ENCODE data around the gene HKDC1.

Gene HKDC1

DNA sequence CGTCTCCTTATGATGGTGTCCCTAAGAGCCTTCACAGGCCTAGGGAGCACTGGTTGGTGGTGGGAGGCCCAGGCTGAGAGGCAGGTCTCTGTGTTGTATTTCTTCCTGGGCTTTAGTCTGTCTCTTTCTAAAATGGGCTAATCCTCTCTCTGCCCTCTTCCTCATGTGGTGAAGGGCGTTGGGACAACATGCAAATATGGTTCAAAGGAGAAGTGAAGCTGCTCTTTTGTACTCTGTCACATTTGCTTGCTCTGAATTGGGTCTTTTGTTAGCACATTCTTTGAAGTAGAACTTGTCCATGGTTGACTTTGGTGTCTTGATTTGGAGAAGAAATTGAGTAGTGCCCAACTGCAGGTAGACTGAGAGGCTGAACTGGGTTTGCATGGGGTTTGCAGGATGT lies 59.0 kb downstream of the HKDC1 start:
- no peak for TF ChIP-seq SIN3A (IDR thresholded peaks at IDR 0.05; ENCODE audit: borderline replicate concordance, insufficient read depth, low read length)
- TF ChIP-seq FOXP2 (optimal IDR thresholded peaks at IDR 0.05; ENCODE audit: borderline replicate concordance, extremely low read depth, extremely low read length, insufficient read depth), result no peak
- no peak for TF ChIP-seq TAF1 (IDR thresholded peaks at IDR 0.05; ENCODE audit: borderline replicate concordance, insufficient read depth, low read length)
- TF ChIP-seq POLR2AphosphoS5 (IDR thresholded peaks at IDR 0.05; ENCODE audit: low read depth, low read length), result no peak
- TF ChIP-seq, protein P1, sequence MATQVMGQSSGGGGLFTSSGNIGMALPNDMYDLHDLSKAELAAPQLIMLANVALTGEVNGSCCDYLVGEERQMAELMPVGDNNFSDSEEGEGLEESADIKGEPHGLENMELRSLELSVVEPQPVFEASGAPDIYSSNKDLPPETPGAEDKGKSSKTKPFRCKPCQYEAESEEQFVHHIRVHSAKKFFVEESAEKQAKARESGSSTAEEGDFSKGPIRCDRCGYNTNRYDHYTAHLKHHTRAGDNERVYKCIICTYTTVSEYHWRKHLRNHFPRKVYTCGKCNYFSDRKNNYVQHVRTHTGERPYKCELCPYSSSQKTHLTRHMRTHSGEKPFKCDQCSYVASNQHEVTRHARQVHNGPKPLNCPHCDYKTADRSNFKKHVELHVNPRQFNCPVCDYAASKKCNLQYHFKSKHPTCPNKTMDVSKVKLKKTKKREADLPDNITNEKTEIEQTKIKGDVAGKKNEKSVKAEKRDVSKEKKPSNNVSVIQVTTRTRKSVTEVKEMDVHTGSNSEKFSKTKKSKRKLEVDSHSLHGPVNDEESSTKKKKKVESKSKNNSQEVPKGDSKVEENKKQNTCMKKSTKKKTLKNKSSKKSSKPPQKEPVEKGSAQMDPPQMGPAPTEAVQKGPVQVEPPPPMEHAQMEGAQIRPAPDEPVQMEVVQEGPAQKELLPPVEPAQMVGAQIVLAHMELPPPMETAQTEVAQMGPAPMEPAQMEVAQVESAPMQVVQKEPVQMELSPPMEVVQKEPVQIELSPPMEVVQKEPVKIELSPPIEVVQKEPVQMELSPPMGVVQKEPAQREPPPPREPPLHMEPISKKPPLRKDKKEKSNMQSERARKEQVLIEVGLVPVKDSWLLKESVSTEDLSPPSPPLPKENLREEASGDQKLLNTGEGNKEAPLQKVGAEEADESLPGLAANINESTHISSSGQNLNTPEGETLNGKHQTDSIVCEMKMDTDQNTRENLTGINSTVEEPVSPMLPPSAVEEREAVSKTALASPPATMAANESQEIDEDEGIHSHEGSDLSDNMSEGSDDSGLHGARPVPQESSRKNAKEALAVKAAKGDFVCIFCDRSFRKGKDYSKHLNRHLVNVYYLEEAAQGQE (IDR thresholded peaks at IDR 0.05; ENCODE audit: insufficient read depth in 1 of 2, low read depth in 2 of 2, low read length in 2 of 2), result no peak

DNA sequence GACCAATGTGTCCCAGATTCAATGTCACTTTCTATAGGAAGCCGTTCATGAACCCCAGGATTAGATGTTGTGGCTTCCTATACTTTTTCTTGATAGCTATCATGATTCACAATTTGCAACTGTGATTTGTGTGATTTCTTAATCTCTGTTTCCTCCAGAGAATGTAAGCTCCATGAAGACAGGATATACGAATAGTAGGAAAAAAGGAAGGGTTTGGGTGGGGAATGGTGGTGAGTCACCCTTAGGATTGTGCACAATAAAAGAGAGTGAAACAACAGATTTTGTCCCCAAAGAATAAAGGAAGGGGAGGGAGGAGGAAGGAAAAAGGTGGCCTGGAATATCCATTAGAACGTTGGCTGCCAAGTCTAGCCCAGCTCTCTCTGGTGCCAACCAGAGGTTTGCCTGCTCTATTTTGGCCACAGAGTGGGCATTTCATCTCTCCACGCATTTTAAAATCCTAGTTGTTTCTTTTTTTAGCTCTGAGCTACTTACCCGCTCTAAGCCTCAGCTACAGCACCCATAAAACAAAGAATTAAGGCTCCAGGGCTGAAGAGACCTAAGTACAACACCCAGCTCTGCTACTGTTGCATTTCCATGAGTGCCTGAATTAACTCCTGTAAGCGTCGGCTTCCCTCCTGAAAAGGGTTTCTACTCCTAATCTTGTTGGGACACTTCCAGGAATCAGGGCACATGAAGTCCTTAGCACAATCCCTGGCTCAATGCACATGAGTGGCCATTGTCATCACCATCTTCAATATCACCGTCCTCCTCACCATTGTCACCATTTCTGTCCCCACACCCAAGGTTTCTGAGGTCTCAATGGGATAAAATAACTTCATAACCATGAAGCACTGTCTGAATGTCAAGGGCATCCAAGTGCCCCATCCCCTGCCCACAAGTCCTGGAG lies 61.6 kb downstream of the HKDC1 start:
- TF ChIP-seq POLR2AphosphoS5 (IDR thresholded peaks at IDR 0.05; ENCODE audit: low read depth, low read length), result no peak
- no peak for TF ChIP-seq FOXP2 (optimal IDR thresholded peaks at IDR 0.05; ENCODE audit: borderline replicate concordance, extremely low read depth, extremely low read length, insufficient read depth)
- TF ChIP-seq, protein P1 (IDR thresholded peaks at IDR 0.05; ENCODE audit: insufficient read depth in 1 of 2, low read depth in 2 of 2, low read length in 2 of 2), result no peak
- no peak for TF ChIP-seq TAF1 (IDR thresholded peaks at IDR 0.05; ENCODE audit: borderline replicate concordance, insufficient read depth, low read length)
- no peak for TF ChIP-seq SIN3A (IDR thresholded peaks at IDR 0.05; ENCODE audit: borderline replicate concordance, insufficient read depth, low read length)

DNA sequence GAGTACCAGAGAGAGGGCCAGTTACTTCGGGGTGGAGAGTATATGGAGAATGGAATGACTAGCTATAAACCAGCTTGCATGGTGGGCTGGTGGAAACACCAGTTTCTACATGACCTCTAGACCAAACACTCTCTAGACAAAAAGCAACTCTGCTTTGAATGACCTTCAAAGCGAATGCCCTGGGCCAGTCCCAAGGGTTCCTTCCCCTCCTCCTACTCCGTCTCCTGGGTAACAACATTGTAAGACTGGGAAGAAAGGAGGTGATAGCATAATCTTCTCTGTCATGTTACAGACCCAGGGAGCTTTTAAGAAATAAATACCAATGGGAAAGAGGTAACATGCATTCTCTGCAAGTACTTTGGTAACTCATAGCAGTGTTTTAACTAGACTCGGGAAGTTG lies 65.6 kb downstream of the HKDC1 start:
- TF ChIP-seq FOXP2 (optimal IDR thresholded peaks at IDR 0.05; ENCODE audit: borderline replicate concordance, extremely low read depth, extremely low read length, insufficient read depth) (no peak), TAF1 (IDR thresholded peaks at IDR 0.05; ENCODE audit: borderline replicate concordance, insufficient read depth, low read length) (no peak), POLR2AphosphoS5 (IDR thresholded peaks at IDR 0.05; ENCODE audit: low read depth, low read length) (no peak), SIN3A (IDR thresholded peaks at IDR 0.05; ENCODE audit: borderline replicate concordance, insufficient read depth, low read length) (no peak)
- TF ChIP-seq, protein P1 (IDR thresholded peaks at IDR 0.05; ENCODE audit: insufficient read depth in 1 of 2, low read depth in 2 of 2, low read length in 2 of 2), result no peak

DNA sequence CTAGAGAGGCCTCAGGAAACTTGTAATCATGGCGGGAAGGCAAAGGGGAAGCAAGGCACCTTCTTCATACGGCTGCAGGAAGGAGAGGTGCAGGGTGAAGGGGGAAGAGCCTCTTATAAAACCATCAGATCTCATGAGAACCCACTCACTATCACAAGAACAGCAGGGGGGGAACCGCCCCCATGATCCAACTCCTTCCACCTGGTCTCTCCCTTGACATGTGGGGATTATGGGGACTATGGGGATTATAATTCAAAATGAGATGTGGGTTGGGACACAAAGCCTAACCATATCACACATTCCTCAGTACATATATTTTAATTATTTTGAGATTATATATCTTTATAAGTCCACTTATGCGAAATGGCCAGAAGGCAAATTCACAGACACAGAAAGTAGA lies 67.0 kb downstream of the HKDC1 start:
- no peak for TF ChIP-seq POLR2AphosphoS5 (IDR thresholded peaks at IDR 0.05; ENCODE audit: low read depth, low read length)
- TF ChIP-seq TAF1 (IDR thresholded peaks at IDR 0.05; ENCODE audit: borderline replicate concordance, insufficient read depth, low read length), result no peak
- TF ChIP-seq, protein P1 (IDR thresholded peaks at IDR 0.05; ENCODE audit: insufficient read depth in 1 of 2, low read depth in 2 of 2, low read length in 2 of 2), result no peak
- no peak for TF ChIP-seq FOXP2 (optimal IDR thresholded peaks at IDR 0.05; ENCODE audit: borderline replicate concordance, extremely low read depth, extremely low read length, insufficient read depth)
- no peak for TF ChIP-seq SIN3A (IDR thresholded peaks at IDR 0.05; ENCODE audit: borderline replicate concordance, insufficient read depth, low read length)

Measured in PFSK-1 (cell line).